ENCODE results near the gene DPYD. TPM values are rescaled to one million over a fixed set of nuclear protein-coding genes. Genes with fewer than 3 reads are reported as not detected.

DPYD gene
- total and polyA plus RNA-seq, 9 of the 15 experiments (the other 6 are each of a cell fraction or from before 2014, with no cell fraction given), result 0.03 to 0.25 (median 0.08) TPM; not detected in 2

DNA sequence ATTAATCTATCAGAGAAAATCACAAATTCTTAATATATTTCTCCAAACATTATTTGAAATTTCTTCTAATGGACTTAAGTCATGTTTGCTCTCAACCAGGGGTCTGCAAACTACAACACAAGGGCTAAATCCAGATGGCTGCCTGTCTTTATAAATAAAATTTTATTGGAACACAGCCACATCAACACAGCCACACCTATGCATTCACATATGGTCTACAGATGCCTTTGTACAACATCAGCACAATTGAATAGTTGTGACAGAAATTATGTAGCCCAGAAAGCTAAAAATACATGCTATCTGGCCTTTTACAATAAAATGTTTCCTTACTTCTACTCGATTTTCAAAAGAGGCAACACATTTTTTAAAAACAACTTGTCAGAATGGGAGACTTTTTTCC is 103.9 kb downstream of the DPYD start:
- in situ Hi-C loops (cut with MboI) (no loop called here), intact Hi-C loops (cut with micrococcal nuclease) (no loop called here)
- ATAC-seq, result no peak
- H3K9me1 ChIP-seq (ENCODE audit: control insufficient read depth, insufficient read depth, low read length), result no peaks in the 10 kb centered on the region
- H3K27ac ChIP-seq (ENCODE audit: extremely low read depth, low read depth, low read length), result no peak overlapping the region
- CTCF ChIA-PET (ENCODE audit: low intra/inter-chr PET ratio), result no interaction called here
- no peaks in the 10 kb centered on the region for H3K79me2 ChIP-seq (ENCODE audit: control insufficient read depth, insufficient read depth, low read length)
- no peak for FAIRE-seq
- no peak overlapping the region for H3K9ac ChIP-seq (ENCODE audit: insufficient read depth in 1 of 2, low read depth in 2 of 2, low read length in 2 of 2)
- H3K4me3 ChIP-seq, result no peak overlapping the region
- no peak overlapping the region for H2AFZ ChIP-seq (ENCODE audit: low read depth, low read length)
- 0% methylated on average over 1 of the region's 1 CpG for WGBS (ENCODE audit: insufficient coverage, low coverage, missing lambda C conversion rate)
- no TSS peak for BruUV-seq (replicated peaks)
- H3K4me2 ChIP-seq (ENCODE audit: insufficient read depth, low read length), result no peak overlapping the region
- no peaks in the 10 kb centered on the region for H3K36me3 ChIP-seq (ENCODE audit: control insufficient read depth, insufficient read depth, low read length)
- no peaks in the 10 kb centered on the region for H4K20me1 ChIP-seq (replicated peaks; ENCODE audit: control insufficient read depth, insufficient read depth, low read length)
- no peaks in the 10 kb centered on the region for H3K4me1 ChIP-seq (replicated peaks in 1 of 2; ENCODE audit: control insufficient read depth in 2 of 2, insufficient read depth in 2 of 2, low read length in 2 of 2)
- TF ChIP-seq CBFB (CRISPR knock-in tag; IDR thresholded peaks at IDR 0.05), result no peak
- DNase-seq (ENCODE audit: extremely low read depth in 1 of 4, low spot score in 3 of 4), result no peak
- POLR2A ChIA-PET, result no interaction called here
- no peaks in the 10 kb centered on the region for H3K27me3 ChIP-seq (ENCODE audit: control insufficient read depth in 2 of 2, insufficient read depth in 2 of 2, low read length in 2 of 2)
- peaks cover 2% of the 10 kb centered on the region; the same call in 1 of the 2 replicates for H3K9me3 ChIP-seq (replicated peaks; ENCODE audit: control insufficient read depth, insufficient read depth, low read depth, low read length)

DNA sequence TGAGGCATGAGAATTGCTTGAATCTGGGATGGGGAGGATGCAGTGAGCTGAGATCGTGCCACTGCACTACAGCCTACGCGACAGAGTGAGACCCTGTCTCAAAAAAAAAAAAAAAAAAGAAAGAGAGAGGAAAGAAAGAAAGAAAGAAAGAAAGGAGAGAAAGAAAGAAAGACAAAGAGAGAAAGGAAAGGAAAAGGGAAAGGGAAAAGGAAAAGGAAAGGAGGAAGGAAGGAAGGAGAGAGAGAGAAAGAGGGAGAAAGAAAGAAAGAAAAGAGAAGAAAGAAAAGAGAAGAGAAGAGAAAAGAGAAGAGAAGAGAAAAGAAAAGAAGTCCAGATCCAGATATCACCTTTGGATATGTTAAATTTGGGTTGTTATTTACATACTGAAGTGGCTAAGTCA is 106.0 kb downstream of the DPYD start:
- POLR2A ChIA-PET, result no interaction called here
- Histone ChIP-seq H3K4me1 (replicated peaks in 1 of 2; ENCODE audit: control insufficient read depth in 2 of 2, insufficient read depth in 2 of 2, low read length in 2 of 2) (no peaks in the 10 kb centered on the region), H3K79me2 (ENCODE audit: control insufficient read depth, insufficient read depth, low read length) (no peaks in the 10 kb centered on the region), H3K9me3 (replicated peaks; ENCODE audit: control insufficient read depth, insufficient read depth, low read depth, low read length) (peaks cover 2% of the 10 kb centered on the region; the same call in 1 of the 2 replicates), H4K20me1 (replicated peaks; ENCODE audit: control insufficient read depth, insufficient read depth, low read length) (no peaks in the 10 kb centered on the region), H3K9ac (ENCODE audit: insufficient read depth in 1 of 2, low read depth in 2 of 2, low read length in 2 of 2) (no peak overlapping the region), H2AFZ (ENCODE audit: low read depth, low read length) (no peak overlapping the region), H3K36me3 (ENCODE audit: control insufficient read depth, insufficient read depth, low read length) (no peaks in the 10 kb centered on the region), H3K4me3 (no peak overlapping the region), H3K4me2 (ENCODE audit: insufficient read depth, low read length) (no peak overlapping the region), H3K9me1 (ENCODE audit: control insufficient read depth, insufficient read depth, low read length) (no peaks in the 10 kb centered on the region), H3K27ac (ENCODE audit: extremely low read depth, low read depth, low read length) (no peak overlapping the region), H3K27me3 (ENCODE audit: control insufficient read depth in 2 of 2, insufficient read depth in 2 of 2, low read length in 2 of 2) (no peaks in the 10 kb centered on the region)
- DNase-seq (ENCODE audit: extremely low read depth in 1 of 4, low spot score in 3 of 4) (no peak), FAIRE-seq (no peak), ATAC-seq (no peak)
- no CpG with 5 or more reads among the region's 3 CpGs for WGBS (ENCODE audit: insufficient coverage, low coverage, missing lambda C conversion rate)
- in situ Hi-C loops (cut with MboI), result no loop called here
- intact Hi-C loops (cut with micrococcal nuclease), result no loop called here
- CTCF ChIA-PET (ENCODE audit: low intra/inter-chr PET ratio), result no interaction called here
- BruUV-seq (replicated peaks), result no TSS peak
- TF ChIP-seq GABPA (tag; conservative IDR thresholded peaks at IDR 0.05; ENCODE audit: low read depth), result no peak
- no peak for TF ChIP-seq NFATC3 (IDR thresholded peaks at IDR 0.05)
- no peak for TF ChIP-seq KDM1A (IDR thresholded peaks at IDR 0.05)
- TF ChIP-seq CBX8 (IDR thresholded peaks at IDR 0.05; ENCODE audit: borderline replicate concordance, extremely low read depth, low read depth, low read length, poor library complexity, severe bottlenecking), result no peak
- TF ChIP-seq, protein P1, sequence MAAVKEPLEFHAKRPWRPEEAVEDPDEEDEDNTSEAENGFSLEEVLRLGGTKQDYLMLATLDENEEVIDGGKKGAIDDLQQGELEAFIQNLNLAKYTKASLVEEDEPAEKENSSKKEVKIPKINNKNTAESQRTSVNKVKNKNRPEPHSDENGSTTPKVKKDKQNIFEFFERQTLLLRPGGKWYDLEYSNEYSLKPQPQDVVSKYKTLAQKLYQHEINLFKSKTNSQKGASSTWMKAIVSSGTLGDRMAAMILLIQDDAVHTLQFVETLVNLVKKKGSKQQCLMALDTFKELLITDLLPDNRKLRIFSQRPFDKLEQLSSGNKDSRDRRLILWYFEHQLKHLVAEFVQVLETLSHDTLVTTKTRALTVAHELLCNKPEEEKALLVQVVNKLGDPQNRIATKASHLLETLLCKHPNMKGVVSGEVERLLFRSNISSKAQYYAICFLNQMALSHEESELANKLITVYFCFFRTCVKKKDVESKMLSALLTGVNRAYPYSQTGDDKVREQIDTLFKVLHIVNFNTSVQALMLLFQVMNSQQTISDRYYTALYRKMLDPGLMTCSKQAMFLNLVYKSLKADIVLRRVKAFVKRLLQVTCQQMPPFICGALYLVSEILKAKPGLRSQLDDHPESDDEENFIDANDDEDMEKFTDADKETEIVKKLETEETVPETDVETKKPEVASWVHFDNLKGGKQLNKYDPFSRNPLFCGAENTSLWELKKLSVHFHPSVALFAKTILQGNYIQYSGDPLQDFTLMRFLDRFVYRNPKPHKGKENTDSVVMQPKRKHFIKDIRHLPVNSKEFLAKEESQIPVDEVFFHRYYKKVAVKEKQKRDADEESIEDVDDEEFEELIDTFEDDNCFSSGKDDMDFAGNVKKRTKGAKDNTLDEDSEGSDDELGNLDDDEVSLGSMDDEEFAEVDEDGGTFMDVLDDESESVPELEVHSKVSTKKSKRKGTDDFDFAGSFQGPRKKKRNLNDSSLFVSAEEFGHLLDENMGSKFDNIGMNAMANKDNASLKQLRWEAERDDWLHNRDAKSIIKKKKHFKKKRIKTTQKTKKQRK (IDR thresholded peaks at IDR 0.05; ENCODE audit: borderline replicate concordance, low read depth, low read length), result no peak
- TF ChIP-seq ETV5 (CRISPR knock-in tag; IDR thresholded peaks at IDR 0.05; ENCODE audit: low read depth), result no peak
- no peak for TF ChIP-seq NUFIP1 (IDR thresholded peaks at IDR 0.05; ENCODE audit: partially characterized antibody)
- TF ChIP-seq, protein P2, sequence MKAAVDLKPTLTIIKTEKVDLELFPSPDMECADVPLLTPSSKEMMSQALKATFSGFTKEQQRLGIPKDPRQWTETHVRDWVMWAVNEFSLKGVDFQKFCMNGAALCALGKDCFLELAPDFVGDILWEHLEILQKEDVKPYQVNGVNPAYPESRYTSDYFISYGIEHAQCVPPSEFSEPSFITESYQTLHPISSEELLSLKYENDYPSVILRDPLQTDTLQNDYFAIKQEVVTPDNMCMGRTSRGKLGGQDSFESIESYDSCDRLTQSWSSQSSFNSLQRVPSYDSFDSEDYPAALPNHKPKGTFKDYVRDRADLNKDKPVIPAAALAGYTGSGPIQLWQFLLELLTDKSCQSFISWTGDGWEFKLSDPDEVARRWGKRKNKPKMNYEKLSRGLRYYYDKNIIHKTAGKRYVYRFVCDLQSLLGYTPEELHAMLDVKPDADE (conservative IDR thresholded peaks at IDR 0.05; ENCODE audit: control insufficient read depth, low read depth, low read length), result no peak
- TF ChIP-seq NCOA4 (IDR thresholded peaks at IDR 0.05; ENCODE audit: partially characterized antibody), result no peak
- no peak for TF ChIP-seq MTF1 (CRISPR knock-in tag; IDR thresholded peaks at IDR 0.05; ENCODE audit: borderline replicate concordance)
